ENCODE measurements around the gene ITPKA.

- TF ChIP-seq CTCF (IDR thresholded peaks at IDR 0.05) (no peak), ZFX (IDR thresholded peaks at IDR 0.05; ENCODE audit: borderline replicate concordance) (no peak)
These were observed 13.1 kb upstream of the ITPKA start for GRCh38 chr15:41480396-41481140.

Data from 22Rv1 (cell line).